ENCODE results near the gene FRMD4B. TPM values are rescaled to one million over a fixed set of nuclear protein-coding genes. Genes with fewer than 3 reads are reported as not detected.

Gene FRMD4B
- total and polyA plus RNA-seq, 2 donors (not counting 3 experiments of a cell fraction or from before 2014, with no cell fraction given), result 66.4 to 89.7 TPM

- H3K27me3 ChIP-seq (ENCODE audit: control insufficient read depth in 2 of 2, insufficient read depth in 2 of 2, low read length in 2 of 2), result no peaks in the 10 kb centered on the region
- FAIRE-seq, result no peak
- H3K9me1 ChIP-seq (replicated peaks; ENCODE audit: control insufficient read depth, extremely low read depth, insufficient read depth, low read length), result no peaks in the 10 kb centered on the region
- BruUV-seq (replicated peaks), result no TSS peak
- peaks cover 90% of the 10 kb centered on the region for H3K79me2 ChIP-seq (ENCODE audit: control insufficient read depth, insufficient read depth, low read length)
- intact Hi-C loops (cut with micrococcal nuclease), result no loop called here
- no peak for DNase-seq (ENCODE audit: low read depth, low spot score)
- no peak overlapping the region for H3K27ac ChIP-seq (ENCODE audit: insufficient read depth, low read depth, low read length)
- H2AFZ ChIP-seq (ENCODE audit: low read depth, low read length), result no peak overlapping the region
- dilution Hi-C loops (cut with MboI; ENCODE audit: extremely low pct_ligation_motif_present, low sequenced_read_pairs), result no loop called here
- no peaks in the 10 kb centered on the region for H3K9me3 ChIP-seq (replicated peaks; ENCODE audit: control insufficient read depth, insufficient read depth, low read length)
- no peak for TF ChIP-seq FOS (IDR thresholded peaks at IDR 0.05; ENCODE audit: borderline replicate concordance, insufficient read depth, low read length)
- no peak for TF ChIP-seq JUN (IDR thresholded peaks at IDR 0.05; ENCODE audit: borderline replicate concordance, insufficient read depth, insufficient read length, low read depth)
- TF ChIP-seq MYC (IDR thresholded peaks at IDR 0.05; ENCODE audit: low read depth, low read length), result no peak
- no peak for TF ChIP-seq GATA2 (IDR thresholded peaks at IDR 0.05; ENCODE audit: insufficient read depth, insufficient read length, low read depth, low read length)
- TF ChIP-seq CTCF (IDR thresholded peaks at IDR 0.05; ENCODE audit: extremely low read depth in 1 of 2, insufficient read depth in 1 of 2, low read depth in 1 of 2, low read length in 2 of 2), result no peak
- TF ChIP-seq MAX (IDR thresholded peaks at IDR 0.05; ENCODE audit: insufficient read depth, insufficient read length), result no peak
- no peak for TF ChIP-seq POLR2AphosphoS5 (IDR thresholded peaks at IDR 0.05; ENCODE audit: insufficient read depth, low read depth, low read length)
- TF ChIP-seq EZH2 (IDR thresholded peaks at IDR 0.05; ENCODE audit: borderline replicate concordance, low read depth, low read length, severe bottlenecking), result no peak
- no peak for TF ChIP-seq POLR2A (IDR thresholded peaks at IDR 0.05; ENCODE audit: low read depth, low read length)
- no peak overlapping the region for H3K9ac ChIP-seq (replicated peaks; ENCODE audit: extremely low read depth, insufficient read depth, low read length)
- CTCF ChIA-PET, result interaction anchor here (0.8 to 2.1 kb wide), 6 partner anchors 13 to 178 kb away, joined by 3 to 7 read pairs (median 4); no protein-coding TSS in a partner anchor
- H3K4me3 ChIP-seq (replicated peaks in 1 of 3; ENCODE audit: insufficient read depth in 1 of 3, low read depth in 1 of 3, low read length in 3 of 3), result no peak overlapping the region
- peaks cover 9% of the 10 kb centered on the region for H3K4me1 ChIP-seq (ENCODE audit: control insufficient read depth, extremely low read depth, insufficient read depth, low read length)
- POLR2A ChIA-PET, result no interaction called here
- H3K4me2 ChIP-seq (ENCODE audit: insufficient read depth, low read length), result no peak overlapping the region
- H3K36me3 ChIP-seq (ENCODE audit: control insufficient read depth in 2 of 2, extremely low read depth in 1 of 2, insufficient read depth in 2 of 2, low read length in 2 of 2), result peaks cover 0 to 2% of the 10 kb centered on the region in 2 experiments
- H4K20me1 ChIP-seq (replicated peaks; ENCODE audit: control insufficient read depth, extremely low read depth, insufficient read depth, low read length), result peaks cover 14% of the 10 kb centered on the region
Observed at GRCh38 chr3:69339760-69340159, 46.1 kb downstream of the FRMD4B start.

All from endothelial cell of umbilical vein (primary cell).